Renal pelvis (tissue), 4 donors: Measurements from ENCODE around the gene GAK. TPM values are rescaled to one million over a fixed set of nuclear protein-coding genes. Genes with fewer than 3 reads are reported as not detected.
"Not testable (repeated sequence)": the region's sequence is repeated elsewhere in the genome, so short reads cannot be mapped to it uniquely, and the experiment has no call there.

Experiments
- DNase-seq: peaks from one replicate; pipeline ENCODE4 v3.0.0-alpha.2; 2013
- polyA plus RNA-seq, 3 donors: library from polyadenylated mRNA; unstranded; fragments of 120-200 nt; gene quantifications; one replicate each; pipeline ENCODE4 v1.2.1, GENCODE V29; 2013; ENCODE audit not compliant: insufficient read length in 3 of 3

GAK gene
- polyA plus RNA-seq, 3 donors = 69.7 to 87.9 (median 73.2) TPM

DNA sequence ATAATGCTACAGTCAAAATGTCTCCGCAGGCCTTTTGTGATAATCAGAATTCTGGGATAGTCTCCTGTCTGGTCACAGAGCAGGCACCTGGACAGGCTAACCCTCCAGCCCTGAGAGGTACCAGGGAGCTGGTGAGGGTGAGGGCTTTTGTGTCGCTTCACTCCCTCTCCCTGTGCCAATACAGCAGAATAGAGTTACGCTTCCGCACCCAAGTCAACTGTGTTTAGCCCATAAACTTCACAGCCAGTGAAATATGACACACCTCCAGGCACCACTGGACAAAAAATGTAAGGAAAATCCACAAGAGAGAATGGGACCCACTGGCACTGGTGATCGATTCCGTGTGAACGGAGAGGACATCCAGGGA is 1.3 kb downstream of the GAK start:
- DNase-seq = no peak

DNA sequence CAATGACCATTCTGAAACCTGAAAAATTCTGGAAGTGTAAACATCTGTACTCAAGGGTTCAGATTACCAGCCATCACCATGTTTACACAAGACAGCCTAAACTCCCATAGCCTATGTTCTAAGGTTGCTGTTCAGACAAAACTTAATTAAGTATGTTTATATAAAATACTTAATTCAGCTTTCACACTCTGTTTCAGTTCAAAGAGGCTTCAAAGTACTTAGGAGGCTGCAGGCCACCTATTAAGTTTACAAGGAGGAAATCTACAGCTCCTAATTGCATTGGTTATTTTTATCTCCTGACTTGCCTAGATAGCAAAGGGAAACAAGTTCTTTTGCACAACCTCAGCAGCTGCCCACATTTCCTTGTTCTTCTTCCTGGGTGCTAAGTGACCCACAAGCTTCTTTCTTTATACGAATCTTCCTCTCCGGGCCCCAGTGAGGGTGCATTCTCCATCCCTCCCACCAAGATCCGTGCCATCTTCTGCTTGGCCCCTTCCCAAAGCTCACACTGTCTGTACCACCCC is 2.0 kb downstream of the GAK start:
- no peak for DNase-seq

GRCh38 chr4:929096-929765 is 2.9 kb downstream of the GAK start:
- DNase-seq = no peak

DNA sequence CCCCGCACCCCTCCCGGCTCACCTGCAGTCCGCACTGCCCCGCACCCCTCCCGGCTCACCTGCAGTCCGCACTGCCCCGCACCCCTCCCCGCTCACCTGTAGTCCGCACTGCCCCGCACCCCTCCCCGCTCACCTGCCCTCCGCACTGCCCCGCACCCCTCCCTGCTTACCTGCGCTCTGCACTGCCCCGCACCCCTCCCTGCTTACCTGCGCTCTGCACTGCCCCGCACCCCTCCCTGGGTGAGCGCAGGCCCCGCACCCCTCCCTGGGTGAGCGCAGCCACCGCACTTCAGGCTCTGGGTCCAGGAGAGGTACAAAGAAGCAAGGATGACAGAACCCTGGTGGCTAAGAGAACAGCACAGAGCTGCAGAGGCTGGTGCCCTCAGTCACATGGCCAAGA is 4.5 kb downstream of the GAK start:
- DNase-seq = not testable (repeated sequence)

- DNase-seq = no peak
These were observed 5.6 kb downstream of the GAK start for GRCh38 chr4:926538-926937.

- no peak for DNase-seq
These were observed 6.2 kb downstream of the GAK start for GRCh38 chr4:925771-926500.

DNA sequence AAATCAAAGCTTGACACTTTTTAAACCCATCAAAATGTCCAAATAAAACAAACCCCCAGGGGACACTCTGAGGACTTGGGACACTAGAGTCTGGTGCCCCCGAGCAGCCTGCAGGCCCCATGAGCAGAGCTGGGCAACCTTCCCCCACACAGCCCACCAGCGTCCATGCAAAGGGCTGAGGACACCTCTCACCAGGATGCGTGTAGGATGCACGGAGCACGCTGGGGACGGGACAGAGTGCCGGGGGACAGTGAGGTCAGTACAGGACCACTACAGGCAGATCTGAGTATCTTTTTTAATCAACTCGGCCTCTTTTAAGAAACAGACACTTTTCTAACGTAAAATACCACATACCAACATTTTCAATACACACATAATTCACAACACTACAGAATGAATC is 6.9 kb downstream of the GAK start:
- no peak for DNase-seq

DNA sequence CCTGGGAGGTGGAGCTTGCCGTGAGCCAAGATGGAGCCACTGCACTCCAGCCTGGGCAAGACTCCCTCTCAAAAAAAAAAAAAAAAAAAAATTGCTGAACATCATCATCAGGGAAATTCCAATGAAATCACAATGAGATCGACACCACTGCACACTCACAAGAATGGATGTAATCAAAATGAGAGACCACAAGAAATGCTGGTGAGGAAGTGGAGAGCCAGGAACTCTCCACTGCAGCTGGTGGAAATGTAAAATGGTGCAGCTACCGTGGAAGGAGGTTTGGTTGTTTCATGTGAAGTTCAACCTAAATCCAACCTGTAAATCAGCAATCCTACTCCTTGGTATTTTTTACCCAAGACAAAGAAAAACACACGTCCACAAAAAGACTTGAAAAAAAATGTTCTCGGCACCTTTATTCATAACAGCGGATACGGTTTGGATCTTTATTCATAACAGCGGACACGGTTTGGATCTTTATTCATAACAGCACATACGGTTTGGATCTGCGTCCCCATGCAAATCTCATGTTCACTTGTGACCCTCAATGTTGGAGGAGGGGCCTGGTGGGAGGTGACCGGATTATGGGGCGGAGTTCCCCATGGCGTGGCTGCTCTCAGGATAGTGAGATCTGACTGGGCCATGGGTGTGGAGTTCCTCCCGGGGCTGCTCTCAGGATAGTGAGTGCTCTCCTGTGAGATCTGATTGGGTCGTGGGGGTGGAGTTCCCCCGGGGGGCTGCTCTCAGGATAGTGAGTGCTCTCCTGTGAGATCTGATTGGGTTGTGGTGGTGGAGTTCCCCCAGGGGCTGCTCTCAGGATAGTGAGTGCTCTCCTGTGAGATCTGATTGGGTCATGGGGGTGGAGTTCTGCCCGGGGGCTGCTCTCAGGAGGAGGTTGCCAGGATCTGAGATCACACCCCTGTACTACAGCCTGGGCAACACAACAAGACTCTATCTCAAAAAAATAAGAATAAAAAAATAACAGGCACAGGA is 7.7 kb downstream of the GAK start:
- DNase-seq = no peak

- no peak for DNase-seq
These were observed 10.2 kb downstream of the GAK start for GRCh38 chr4:921830-922331.

GRCh38 chr4:919004-919680 is 13.0 kb downstream of the GAK start:
- DNase-seq = not testable (repeated sequence)

GRCh38 chr4:918591-918990 is 13.5 kb downstream of the GAK start:
- not testable (repeated sequence) for DNase-seq

- DNase-seq = no peak
These were observed 14.1 kb downstream of the GAK start for GRCh38 chr4:917992-918391.

GRCh38 chr4:917466-917865 is 14.7 kb downstream of the GAK start:
- DNase-seq = no peak

DNA sequence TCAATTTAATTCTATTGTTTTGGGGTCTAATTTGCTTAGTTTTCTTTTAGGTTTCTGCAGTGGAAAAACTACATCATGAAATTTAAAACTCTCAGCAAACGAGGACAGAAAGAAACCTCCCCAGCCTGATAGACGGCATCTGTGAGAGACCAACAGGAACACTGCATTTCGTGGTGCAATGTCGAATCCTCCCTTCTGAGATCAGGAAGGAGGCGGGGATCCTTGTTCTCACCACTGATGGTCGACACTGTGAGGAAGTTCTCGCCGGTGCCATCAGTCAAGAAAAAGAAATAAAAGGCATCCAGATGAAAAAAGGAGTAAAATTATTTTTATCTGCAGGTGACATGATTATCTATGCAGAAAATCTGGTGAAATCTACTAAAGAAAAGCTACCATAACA is 16.5 kb downstream of the GAK start:
- peak; percentile 39 for DNase-seq

DNA sequence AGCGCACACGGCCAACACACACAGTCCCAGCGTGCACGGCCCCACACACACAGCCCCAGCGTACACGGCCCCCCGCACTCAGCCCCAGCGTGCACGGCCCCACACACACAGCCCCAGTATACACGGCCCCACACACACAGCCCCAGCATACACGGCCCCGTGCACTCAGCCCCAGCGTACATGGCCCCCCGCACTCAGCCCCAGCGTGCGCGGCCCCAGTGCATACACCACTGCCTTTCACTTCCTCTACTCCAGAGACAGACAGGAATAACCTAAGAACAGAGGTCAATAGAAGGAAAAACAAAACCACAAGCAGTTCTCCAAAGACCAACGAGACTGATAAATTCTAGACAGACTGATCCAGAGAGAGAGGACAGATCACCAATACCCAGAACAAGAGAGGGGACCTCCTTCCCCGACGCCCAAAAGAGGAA is 17.1 kb downstream of the GAK start:
- DNase-seq = no peak

- no peak for DNase-seq
These were observed 17.6 kb downstream of the GAK start for GRCh38 chr4:914531-914930.

DNA sequence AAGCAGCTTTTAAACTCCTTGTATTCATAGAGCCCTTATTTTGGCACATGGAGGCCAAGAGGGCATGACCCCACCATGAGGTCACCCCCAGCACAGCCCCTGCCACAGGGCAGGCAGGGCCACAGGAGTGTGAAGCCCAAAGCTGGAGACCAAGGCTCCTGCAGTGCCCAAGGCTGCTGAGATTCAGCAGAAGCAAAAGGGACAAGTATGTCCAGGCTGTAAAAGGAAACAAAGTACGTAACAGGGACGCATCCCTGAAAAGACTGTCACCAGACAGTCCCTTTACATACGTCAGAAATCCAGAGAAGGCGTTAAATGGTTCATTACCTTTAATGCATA is 18.9 kb downstream of the GAK start:
- DNase-seq = no peak

GRCh38 chr4:912548-913279 is 19.4 kb downstream of the GAK start:
- DNase-seq = no peak

- DNase-seq = no peak
These were observed 20.1 kb downstream of the GAK start for GRCh38 chr4:911871-912490.

GRCh38 chr4:911221-911751 is 20.8 kb downstream of the GAK start:
- DNase-seq = no peak
